Measurements from ENCODE around the gene TEC.

- TF ChIP-seq CTCF (IDR thresholded peaks at IDR 0.05) (no peak), EP300 (IDR thresholded peaks at IDR 0.05; ENCODE audit: borderline replicate concordance in 1 of 2, low read depth in 1 of 2, low read length in 1 of 2) (no peak), TAF1 (IDR thresholded peaks at IDR 0.05; ENCODE audit: borderline replicate concordance, low read depth, low read length) (no peak), EZH2phosphoT487 (IDR thresholded peaks at IDR 0.05; ENCODE audit: borderline replicate concordance, low read depth) (no peak), CHD2 (IDR thresholded peaks at IDR 0.05; ENCODE audit: low read length, partially characterized antibody) (no peak), REST (IDR thresholded peaks at IDR 0.05; ENCODE audit: low read depth, low read length) (no peak), PBX3 (IDR thresholded peaks at IDR 0.05) (no peak), POLR2AphosphoS5 (IDR thresholded peaks at IDR 0.05; ENCODE audit: low read depth, low read length) (no peak), YY1 (IDR thresholded peaks at IDR 0.05; ENCODE audit: low read depth) (no peak), ZBTB33 (IDR thresholded peaks at IDR 0.05; ENCODE audit: borderline replicate concordance, low read depth) (no peak), GABPA (IDR thresholded peaks at IDR 0.05; ENCODE audit: low read depth) (no peak), TCF12 (IDR thresholded peaks at IDR 0.05) (no peak)
Observed at GRCh38 chr4:48259748-48260147, 9.9 kb downstream of the TEC start.

Data from SK-N-SH (cell line).